COLO829 (cell line): ENCODE results near the gene EXOC1.

Source experiments
- DNase-seq: peaks from one replicate; pipeline ENCODE4 v3.0.0; 2012; ENCODE audit warnings: low spot score

The EXOC1 gene

GRCh38 chr4:55857586-55857985, 4.1 kb downstream of the EXOC1 start:
- DNase-seq: no peak

GRCh38 chr4:55859711-55860110, 6.3 kb downstream of the EXOC1 start:
- no peak for DNase-seq

GRCh38 chr4:55864577-55865223, 11.3 kb downstream of the EXOC1 start:
- no peak for DNase-seq

GRCh38 chr4:55865228-55865806, 11.9 kb downstream of the EXOC1 start:
- DNase-seq: no peak

- DNase-seq: peak; percentile 41
Measured at GRCh38 chr4:55866290-55866907, 13.0 kb downstream of the EXOC1 start.

DNA sequence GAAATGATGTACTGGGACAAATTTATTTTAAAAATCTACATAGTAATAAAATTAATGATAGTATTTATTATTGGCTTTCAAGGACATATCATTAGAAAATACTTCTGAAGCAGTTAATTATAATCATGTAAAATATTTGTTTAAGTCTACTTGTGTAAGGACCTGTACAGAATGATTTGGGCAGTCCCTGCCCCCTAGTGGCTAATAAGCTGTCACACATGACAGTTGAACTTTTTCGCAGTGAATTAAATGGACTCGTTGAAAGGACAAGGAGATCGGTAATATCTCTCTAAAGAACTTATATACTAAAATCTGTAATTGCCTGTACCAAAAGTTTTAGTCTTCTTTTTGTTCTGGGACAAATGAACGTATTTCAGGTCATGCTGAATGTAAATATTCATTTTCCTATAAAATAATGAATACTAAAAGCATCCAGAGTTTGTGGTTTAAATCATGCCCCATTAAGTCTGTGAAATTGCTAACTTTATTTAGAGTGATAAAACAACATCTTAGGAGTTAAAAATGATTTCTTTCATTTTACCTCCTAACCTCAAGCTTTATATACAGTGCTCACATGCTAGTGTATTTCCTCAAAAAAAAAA, 13.6 kb downstream of the EXOC1 start:
- DNase-seq: peak; percentile 16

DNA sequence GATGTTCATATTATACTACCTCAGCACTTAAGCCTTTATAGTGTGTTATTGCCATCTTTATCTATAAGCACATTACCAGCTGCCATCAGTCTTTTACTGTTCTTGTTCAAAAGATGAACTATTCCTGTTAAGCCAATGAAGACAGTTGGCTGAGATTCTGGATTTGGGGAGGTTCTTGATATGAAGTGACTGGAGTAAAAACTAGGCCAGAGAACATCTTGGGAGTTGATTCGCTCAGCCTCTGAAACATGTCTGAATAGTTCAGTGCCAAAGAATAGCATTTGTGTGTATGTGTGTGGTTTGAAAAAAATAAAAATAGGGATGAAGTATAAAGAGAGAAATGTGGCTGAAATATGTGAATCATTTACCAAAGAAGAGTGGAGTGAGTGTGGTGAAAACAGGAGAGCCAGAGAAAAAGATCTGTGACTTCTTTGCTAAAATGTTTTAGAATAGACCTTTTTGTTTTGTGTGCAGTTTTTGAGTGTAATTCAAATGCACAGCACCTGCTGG, 15.2 kb downstream of the EXOC1 start:
- DNase-seq: no peak

DNA sequence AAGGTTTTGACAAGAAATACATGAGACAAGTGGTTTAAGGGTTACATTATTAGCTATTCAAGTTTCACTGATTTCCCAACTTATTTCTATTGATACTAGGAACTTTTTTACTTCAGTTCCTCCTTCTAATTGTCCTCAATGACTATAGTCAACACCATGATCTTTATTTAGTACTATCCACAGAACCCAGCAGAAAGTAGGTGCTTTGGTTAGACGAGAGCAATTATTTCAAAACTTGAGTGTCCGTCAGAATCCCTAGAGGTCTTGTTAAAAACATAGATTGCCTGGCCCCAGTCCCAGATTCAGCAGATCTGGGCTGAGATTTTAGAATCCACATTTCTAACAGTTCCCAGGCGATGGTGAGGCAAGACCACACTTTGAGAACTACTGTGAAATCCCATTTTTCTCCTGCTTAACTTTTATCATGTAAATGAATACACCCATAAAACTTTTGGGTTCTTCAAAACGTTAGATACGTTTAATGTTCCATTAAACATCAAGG, 17.9 kb downstream of the EXOC1 start:
- DNase-seq: no peak

GRCh38 chr4:55874831-55875230, 21.4 kb downstream of the EXOC1 start:
- DNase-seq: no peak

- no peak for DNase-seq
Measured at GRCh38 chr4:55876387-55876786, 22.9 kb downstream of the EXOC1 start.

DNA sequence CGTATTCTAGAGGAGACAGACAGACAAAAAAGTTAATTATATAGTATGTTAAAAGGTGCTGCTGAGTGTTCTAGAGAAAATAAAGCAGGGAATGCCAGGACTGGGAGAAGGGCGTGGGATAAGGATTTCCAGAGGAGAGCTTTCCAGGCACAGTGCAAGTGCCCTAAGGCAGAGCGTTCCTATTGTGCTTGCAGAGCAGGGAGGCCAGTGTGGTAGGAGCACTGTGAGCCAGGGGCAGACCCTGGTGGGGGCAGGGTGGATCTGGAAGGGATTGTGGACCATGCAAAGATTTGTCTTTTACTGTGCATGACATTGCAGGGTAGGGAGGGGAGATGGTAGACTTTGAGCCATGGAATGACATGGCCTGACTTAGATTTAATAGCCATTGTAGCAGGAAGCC, 25.8 kb downstream of the EXOC1 start:
- DNase-seq: no peak

GRCh38 chr4:55880652-55881280, 27.3 kb downstream of the EXOC1 start:
- no peak for DNase-seq

GRCh38 chr4:55884093-55884850, 30.8 kb downstream of the EXOC1 start:
- DNase-seq: no peak

- DNase-seq: no peak
Measured at GRCh38 chr4:55884851-55885219, 31.4 kb downstream of the EXOC1 start.

DNA sequence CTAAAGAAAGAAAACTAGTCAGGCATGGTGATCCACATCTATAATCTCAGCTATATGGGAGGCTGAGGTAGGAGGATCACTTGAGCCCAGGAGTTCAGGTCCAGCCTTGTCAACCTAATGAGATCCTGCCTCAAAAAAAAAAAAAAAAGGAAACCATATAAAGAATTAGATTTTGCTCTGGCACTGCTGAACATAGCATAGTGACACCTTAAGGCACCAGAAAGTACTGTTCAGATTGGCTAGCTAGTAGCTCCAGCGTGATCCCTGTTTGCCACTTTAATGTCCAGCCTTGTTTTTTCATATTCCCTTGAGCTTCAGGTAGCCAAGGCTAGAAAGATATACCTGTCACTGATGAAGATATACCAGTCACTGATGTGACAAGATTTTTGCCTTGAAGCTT, 34.1 kb downstream of the EXOC1 start:
- no peak for DNase-seq

- DNase-seq: no peak
Measured at GRCh38 chr4:55892156-55892555, 38.7 kb downstream of the EXOC1 start.

DNA sequence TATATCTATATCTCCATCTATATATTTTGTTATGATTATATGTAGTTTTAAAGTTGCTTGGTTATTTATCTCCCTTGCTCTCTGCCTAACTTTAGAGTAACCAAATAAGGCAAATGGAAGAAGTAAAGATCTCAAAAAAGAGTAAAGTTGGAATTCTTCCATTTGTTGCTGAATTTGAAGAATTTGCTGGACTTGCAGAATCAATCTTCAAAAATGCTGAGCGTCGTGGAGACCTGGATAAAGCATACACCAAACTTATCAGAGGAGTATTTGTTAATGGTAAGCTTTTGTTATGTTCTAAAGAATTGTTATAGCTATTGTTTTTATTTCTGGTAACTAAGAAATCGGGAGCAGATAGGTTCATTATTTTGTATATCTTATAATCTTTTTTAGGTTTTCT, 43.2 kb downstream of the EXOC1 start:
- DNase-seq: no peak

DNA sequence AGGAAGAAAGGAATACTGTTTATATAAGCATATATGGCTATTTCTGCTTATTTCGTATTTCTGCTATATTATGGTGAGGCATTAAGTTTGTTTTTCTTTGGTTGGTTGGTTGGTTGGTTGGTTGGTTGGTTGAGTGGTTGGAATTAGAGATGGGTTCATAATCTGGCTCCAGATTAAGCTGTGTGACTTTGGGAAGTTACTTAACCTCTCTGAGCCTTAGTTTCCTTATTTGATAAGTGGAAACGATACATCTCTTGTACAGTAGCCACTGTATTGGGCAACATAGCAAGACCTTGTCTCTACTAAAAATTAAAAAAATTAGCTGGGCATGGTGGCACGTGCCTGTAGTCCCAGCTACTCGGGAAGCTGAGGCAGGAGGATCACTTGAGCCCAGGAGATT, 49.2 kb downstream of the EXOC1 start:
- DNase-seq: no peak

- DNase-seq: no peak
Measured at GRCh38 chr4:55903577-55903976, 50.1 kb downstream of the EXOC1 start.

GRCh38 chr4:55904576-55904975, 51.1 kb downstream of the EXOC1 start:
- no peak for DNase-seq

DNA sequence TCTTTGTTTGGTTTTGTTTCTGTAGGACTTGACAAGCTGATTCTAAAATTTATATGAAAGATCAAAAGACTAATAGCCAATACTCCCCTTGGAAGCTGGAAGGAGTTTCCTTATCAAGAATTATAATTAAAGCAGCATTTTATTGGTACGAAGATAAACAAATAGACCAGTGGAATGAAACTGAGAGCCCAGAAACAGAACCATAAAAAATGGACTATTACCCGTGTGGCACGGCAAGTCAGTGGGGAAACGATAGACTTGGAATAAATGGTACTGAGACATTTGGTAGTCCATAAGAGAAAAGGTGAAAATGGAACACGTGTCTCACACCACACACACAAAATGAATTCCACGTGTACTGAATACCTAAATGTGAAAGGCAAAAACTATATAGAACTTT, 52.9 kb downstream of the EXOC1 start:
- no peak for DNase-seq

GRCh38 chr4:55906989-55907388, 53.5 kb downstream of the EXOC1 start:
- no peak for DNase-seq
